ENCODE data around the gene TMEM9. TPM values are rescaled to one million over a fixed set of nuclear protein-coding genes. Genes with fewer than 3 reads are reported as not detected.

TMEM9 gene
- total RNA-seq, 2 experiments from 2014 or later: 19.7 to 20.5 TPM

GRCh38 chr1:201134405-201134804 is 19.9 kb downstream of the TMEM9 start:
- no peak overlapping the region for H3K27ac Mint-ChIP-seq
- H3K27me3 Mint-ChIP-seq (ENCODE audit: low read depth): no peaks in the 10 kb centered on the region

GRCh38 chr1:201131398-201131797 is 22.9 kb downstream of the TMEM9 start:
- intact Hi-C loops (cut with micrococcal nuclease): no loop called here
- H3K36me3 Mint-ChIP-seq (ENCODE audit: low read depth): peaks cover 8% of the 10 kb centered on the region
- no peaks in the 10 kb centered on the region for H3K4me1 Mint-ChIP-seq (ENCODE audit: low read depth)
- H3K27me3 Mint-ChIP-seq (ENCODE audit: low read depth): peaks cover 7% of the 10 kb centered on the region
- no peak overlapping the region for H3K4me3 Mint-ChIP-seq
- no peak overlapping the region for H3K27ac Mint-ChIP-seq
- CTCF ChIA-PET: no interaction called here
- no peaks in the 10 kb centered on the region for H3K9me3 Mint-ChIP-seq
- DNase-seq: no peak

More at GRCh38 chr1:201134405-201134804, 19.9 kb downstream of the TMEM9 start:
- DNase-seq: no peak
- no peaks in the 10 kb centered on the region for H3K4me1 Mint-ChIP-seq (ENCODE audit: low read depth)
- H3K4me3 Mint-ChIP-seq: no peak overlapping the region
- CTCF ChIA-PET: no interaction called here
- intact Hi-C loops (cut with micrococcal nuclease): no loop called here
- peaks cover 11% of the 10 kb centered on the region for H3K36me3 Mint-ChIP-seq (ENCODE audit: low read depth)
- no peaks in the 10 kb centered on the region for H3K9me3 Mint-ChIP-seq

GRCh38 chr1:201128962-201129361 is 25.3 kb downstream of the TMEM9 start:
- no peak overlapping the region for H3K27ac Mint-ChIP-seq
- no peak for DNase-seq
- CTCF ChIA-PET: interaction anchor here (0.9 to 1.4 kb wide), 2 partner anchors 9 to 49 kb away, joined by 3 to 4 read pairs; no protein-coding TSS in a partner anchor
- no peaks in the 10 kb centered on the region for H3K4me1 Mint-ChIP-seq (ENCODE audit: low read depth)
- H3K4me3 Mint-ChIP-seq: no peak overlapping the region
- no peaks in the 10 kb centered on the region for H3K9me3 Mint-ChIP-seq
- intact Hi-C loops (cut with micrococcal nuclease): no loop called here
- H3K27me3 Mint-ChIP-seq (ENCODE audit: low read depth): peaks cover 7% of the 10 kb centered on the region
- H3K36me3 Mint-ChIP-seq (ENCODE audit: low read depth): peaks cover 2% of the 10 kb centered on the region

- H3K27me3 Mint-ChIP-seq (ENCODE audit: low read depth): peaks cover 7% of the 10 kb centered on the region
- no peak for DNase-seq
- no peak overlapping the region for H3K27ac Mint-ChIP-seq
- CTCF ChIA-PET: interaction anchor here (1.4 kb wide), 1 partner anchor 9 kb away, joined by 4 read pairs; no protein-coding TSS in a partner anchor
- H3K4me1 Mint-ChIP-seq (ENCODE audit: low read depth): no peaks in the 10 kb centered on the region
- peaks cover 2% of the 10 kb centered on the region for H3K36me3 Mint-ChIP-seq (ENCODE audit: low read depth)
- H3K4me3 Mint-ChIP-seq: no peak overlapping the region
- no peaks in the 10 kb centered on the region for H3K9me3 Mint-ChIP-seq
- intact Hi-C loops (cut with micrococcal nuclease): no loop called here
Observed at GRCh38 chr1:201128476-201128875, 25.8 kb downstream of the TMEM9 start.

- no peak for DNase-seq
- CTCF ChIA-PET: interaction anchor here (1.4 kb wide), 1 partner anchor 8 kb away, joined by 4 read pairs; no protein-coding TSS in a partner anchor
- H3K4me3 Mint-ChIP-seq: no peak overlapping the region
- H3K27me3 Mint-ChIP-seq (ENCODE audit: low read depth): peaks cover 7% of the 10 kb centered on the region
- no peak overlapping the region for H3K27ac Mint-ChIP-seq
- intact Hi-C loops (cut with micrococcal nuclease): no loop called here
- H3K4me1 Mint-ChIP-seq (ENCODE audit: low read depth): no peaks in the 10 kb centered on the region
- peaks cover 2% of the 10 kb centered on the region for H3K36me3 Mint-ChIP-seq (ENCODE audit: low read depth)
- H3K9me3 Mint-ChIP-seq: no peaks in the 10 kb centered on the region
Observed at GRCh38 chr1:201127755-201128455, 26.4 kb downstream of the TMEM9 start.

GRCh38 chr1:201126832-201127754 is 27.2 kb downstream of the TMEM9 start, which contains the start of gene ASCL5:
Gene ASCL5, minus strand, starts transcription at chr1:201127184. Its CDS starts 11,812 bp downstream, at chr1:201115372.
- Mint-ChIP-seq H3K27ac (no peak within 1 kb of the TSS), H3K4me1 (ENCODE audit: low read depth) (no peaks in the 10 kb centered on the region), H3K36me3 (ENCODE audit: low read depth) (no peaks in the 10 kb centered on the region), H3K9me3 (no peaks in the 10 kb centered on the region), H3K4me3 (no peak within 1 kb of the TSS), H3K27me3 (ENCODE audit: low read depth) (peaks cover 7% of the 10 kb centered on the region)
- CTCF ChIA-PET: interaction anchor here (1.5 kb wide), 1 partner anchor 154 kb away, joined by 5 read pairs; no protein-coding TSS in a partner anchor
- no peak for DNase-seq
- intact Hi-C loops (cut with micrococcal nuclease): no loop called here

- no peak for DNase-seq
- CTCF ChIA-PET: interaction anchor here (1.5 to 1.7 kb wide), 2 partner anchors 11 to 154 kb away, joined by 5 to 7 read pairs; no protein-coding TSS in a partner anchor
- Mint-ChIP-seq H3K9me3 (no peaks in the 10 kb centered on the region), H3K36me3 (ENCODE audit: low read depth) (no peaks in the 10 kb centered on the region), H3K27me3 (ENCODE audit: low read depth) (peaks cover 7% of the 10 kb centered on the region), H3K4me1 (ENCODE audit: low read depth) (no peaks in the 10 kb centered on the region), H3K27ac (no peak overlapping the region), H3K4me3 (no peak overlapping the region)
- intact Hi-C loops (cut with micrococcal nuclease): no loop called here
Observed at GRCh38 chr1:201126463-201126831, 27.8 kb downstream of the TMEM9 start.

- H3K4me1 Mint-ChIP-seq (ENCODE audit: low read depth): no peaks in the 10 kb centered on the region
- no peaks in the 10 kb centered on the region for H3K9me3 Mint-ChIP-seq
- H3K27ac Mint-ChIP-seq: no peak overlapping the region
- CTCF ChIA-PET: interaction anchor here (1.5 to 1.7 kb wide), 2 partner anchors 12 to 153 kb away, joined by 5 to 7 read pairs; no protein-coding TSS in a partner anchor
- peaks cover 7% of the 10 kb centered on the region for H3K27me3 Mint-ChIP-seq (ENCODE audit: low read depth)
- H3K36me3 Mint-ChIP-seq (ENCODE audit: low read depth): no peaks in the 10 kb centered on the region
- intact Hi-C loops (cut with micrococcal nuclease): no loop called here
- no peak for DNase-seq
- no peak overlapping the region for H3K4me3 Mint-ChIP-seq
Observed at GRCh38 chr1:201125800-201126199, 28.5 kb downstream of the TMEM9 start.

GRCh38 chr1:201125019-201125418 is 29.3 kb downstream of the TMEM9 start:
- no peak overlapping the region for H3K27ac Mint-ChIP-seq
- no peak overlapping the region for H3K4me3 Mint-ChIP-seq
- intact Hi-C loops (cut with micrococcal nuclease): no loop called here
- no peaks in the 10 kb centered on the region for H3K9me3 Mint-ChIP-seq
- H3K27me3 Mint-ChIP-seq (ENCODE audit: low read depth): peaks cover 7% of the 10 kb centered on the region
- no peak for DNase-seq
- H3K4me1 Mint-ChIP-seq (ENCODE audit: low read depth): no peaks in the 10 kb centered on the region
- H3K36me3 Mint-ChIP-seq (ENCODE audit: low read depth): no peaks in the 10 kb centered on the region
- CTCF ChIA-PET: interaction anchor here (1.7 kb wide), 1 partner anchor 13 kb away, joined by 7 read pairs; no protein-coding TSS in a partner anchor

GRCh38 chr1:201123866-201124265 is 30.4 kb downstream of the TMEM9 start:
- H3K36me3 Mint-ChIP-seq (ENCODE audit: low read depth): no peaks in the 10 kb centered on the region
- H3K27ac Mint-ChIP-seq: no peak overlapping the region
- H3K9me3 Mint-ChIP-seq: no peaks in the 10 kb centered on the region
- peaks cover 2% of the 10 kb centered on the region for H3K4me1 Mint-ChIP-seq (ENCODE audit: low read depth)
- H3K27me3 Mint-ChIP-seq (ENCODE audit: low read depth): peaks cover 9% of the 10 kb centered on the region
- CTCF ChIA-PET: no interaction called here
- H3K4me3 Mint-ChIP-seq: no peak overlapping the region
- intact Hi-C loops (cut with micrococcal nuclease): no loop called here
- DNase-seq: no peak

- no peak for DNase-seq
- CTCF ChIA-PET: interaction anchor here (0.7 to 1.5 kb wide), 4 partner anchors 9 to 151 kb away, joined by 3 to 4 read pairs (median 3); no protein-coding TSS in a partner anchor
- Mint-ChIP-seq H3K27me3 (ENCODE audit: low read depth) (peaks cover 6% of the 10 kb centered on the region), H3K27ac (no peak overlapping the region), H3K4me1 (ENCODE audit: low read depth) (peaks cover 2% of the 10 kb centered on the region), H3K9me3 (no peaks in the 10 kb centered on the region), H3K4me3 (no peak overlapping the region), H3K36me3 (ENCODE audit: low read depth) (no peaks in the 10 kb centered on the region)
- intact Hi-C loops (cut with micrococcal nuclease): no loop called here
Observed at GRCh38 chr1:201122321-201122957, 31.8 kb downstream of the TMEM9 start.

Measured in activated naive CD4-positive, alpha-beta T cell treated with anti-CD3 and anti-CD28 coated beads for 36 hours (primary cell).